GM12878 (cell line): Measurements from ENCODE around the gene GALR3. TPM values are rescaled to one million over a fixed set of nuclear protein-coding genes. Genes with fewer than 3 reads are reported as not detected.

ENCODE experiments used
- ATAC-seq: fragments of 200-7000 bp; cut with Tn5 transposase; 3 replicates; pipeline ENCODE4 v1.9.1; 2020; ENCODE audit warnings: mild to moderate bottlenecking, moderate library complexity
- BruUV-seq: library from RNA; stranded (reverse); fragments of 400-500 nt; replicated peaks from 2 replicates; lab custom pipeline; 2021; lab: Mats Ljungman, UMichigan
- CTCF ChIA-PET: fragments of 300-600 bp; sonication (Branson Sonifier 250); formaldehyde crosslinking; extraction: SDS; loops from one replicate; lab custom pipeline; 2021; ENCODE audit warnings: inconsistent platforms; lab: Yijun Ruan, JAX
- POLR2A ChIA-PET: fragments of 350-600 bp; formaldehyde crosslinking; extraction: SDS; loops from one replicate; lab custom pipeline; 2021; ENCODE audit warnings: inconsistent platforms; lab: Charles Lee
- RAD21 ChIA-PET: fragments of 300-600 bp; sonication (Branson Sonifier 250); formaldehyde crosslinking; loops from one replicate; lab custom pipeline; 2023; ENCODE audit warnings: antibody characterized with exemption; ENCODE audit not compliant: unreplicated experiment; lab: Charles Lee
- SMC1A ChIA-PET: fragments of 300-600 bp; sonication (Branson Sonifier 250); formaldehyde crosslinking; loops from one replicate; lab custom pipeline; 2023; ENCODE audit not compliant: unreplicated experiment, uncharacterized antibody; lab: Charles Lee
- DNase-seq: peaks from one replicate; pipeline ENCODE4 v3.0.0-alpha.2; 2011; ENCODE audit warnings: low read depth, low spot score
- FAIRE-seq: peaks from 3 replicates; lab custom pipeline; 2011; peaks lifted over from hg19 to GRCh38; lab: Jason Lieb, UNC
- H2AFZ ChIP-seq: 2 replicates; pipeline ENCODE4 v1.6.0; 2011; ENCODE audit warnings: low read depth, low read length, control low read depth; ENCODE audit not compliant: control insufficient read depth
- H3K27ac ChIP-seq: 2 replicates; pipeline ENCODE4 v1.5.1; 2011; ENCODE audit warnings: control low read depth; ENCODE audit not compliant: control insufficient read depth, insufficient read depth
- H3K27me3 ChIP-seq, 2 experiments: replicated peaks in 1 of 2; 2 replicates each; pipeline versions ENCODE4 v1.6.0 to v1.6.1; 2011; ENCODE audit warnings: low read length in 1 of 2; ENCODE audit not compliant: control insufficient read depth in 2 of 2, insufficient read depth in 2 of 2
- H3K36me3 ChIP-seq, 2 experiments: 2 replicates each; pipeline ENCODE4 v1.5.1; 2011; ENCODE audit warnings: low read length in 1 of 2; ENCODE audit not compliant: control insufficient read depth in 2 of 2, insufficient read depth in 2 of 2
- H3K4me1 ChIP-seq: 2 replicates; pipeline ENCODE4 v1.6.1; 2011; ENCODE audit warnings: mild to moderate bottlenecking, low read length, moderate library complexity, mixed read lengths; ENCODE audit not compliant: control insufficient read depth, insufficient read depth
- H3K4me2 ChIP-seq: 2 replicates; pipeline ENCODE4 v1.6.0; 2011; ENCODE audit warnings: control low read depth; ENCODE audit not compliant: control insufficient read depth, insufficient read depth
- H3K4me3 ChIP-seq: fragments of 200-600 bp; sonication (generic); 2 replicates; pipeline ENCODE4 v1.5.1; 2016
- H3K79me2 ChIP-seq: 2 replicates; pipeline ENCODE4 v1.6.0; 2011; ENCODE audit warnings: low read length; ENCODE audit not compliant: control insufficient read depth, insufficient read depth
- H3K9ac ChIP-seq: 2 replicates; pipeline ENCODE4 v1.8.0; 2011; ENCODE audit warnings: low read length, control low read depth, mixed read lengths; ENCODE audit not compliant: control insufficient read depth, insufficient read depth
- H3K9me3 ChIP-seq: replicated peaks from 3 replicates; pipeline ENCODE4 v1.5.1; 2011; ENCODE audit warnings: mild to moderate bottlenecking, low read length; ENCODE audit not compliant: control insufficient read depth, insufficient read depth
- H4K20me1 ChIP-seq: 2 replicates; pipeline ENCODE4 v1.6.0; 2011; ENCODE audit not compliant: control insufficient read depth, insufficient read depth
- BMI1 ChIP-seq: fragments of 450-650 bp; IDR thresholded peaks from 2 replicates; pipeline ENCODE4 v1.6.1; 2016; ENCODE audit warnings: mild to moderate bottlenecking, moderate library complexity, borderline replicate concordance
- CHD2 ChIP-seq: IDR thresholded peaks from 2 replicates; pipeline ENCODE4 v1.6.1; 2011; ENCODE audit warnings: low read depth, low read length, improper control_type of control experiment, borderline replicate concordance
- CREM ChIP-seq: IDR thresholded peaks from 2 replicates; pipeline ENCODE4 v1.6.1; 2014; ENCODE audit warnings: antibody characterized with exemption, low read depth
- CTCF ChIP-seq, 3 experiments: IDR thresholded peaks in 2 of 3; conservative IDR thresholded peaks in 1 of 3; 2 replicates each; pipeline ENCODE4 v1.5.1; 2011; ENCODE audit warnings: low read depth in 3 of 3, low read length in 3 of 3, mild to moderate bottlenecking in 3 of 3, control low read depth in 2 of 3, moderate library complexity in 2 of 3, inconsistent platforms in 1 of 3, mixed read lengths in 1 of 3; ENCODE audit not compliant: control insufficient read depth in 2 of 3, insufficient read depth in 1 of 3; ENCODE audit errors: extremely low read depth in 1 of 3
- IRF5 ChIP-seq: fragments of 450-650 bp; IDR thresholded peaks from 2 replicates; pipeline ENCODE4 v1.6.1; 2017; ENCODE audit warnings: borderline replicate concordance
- JUNB ChIP-seq: IDR thresholded peaks from 2 replicates; pipeline ENCODE4 v1.6.1; 2016; ENCODE audit warnings: antibody characterized with exemption, mild to moderate bottlenecking
- MEF2A ChIP-seq: IDR thresholded peaks from 2 replicates; pipeline ENCODE4 v1.6.1; 2011; ENCODE audit warnings: low read depth, mild to moderate bottlenecking, low read length, moderate library complexity; ENCODE audit not compliant: insufficient read depth
- NFIC ChIP-seq: IDR thresholded peaks from 2 replicates; pipeline ENCODE4 v1.6.1; 2012; ENCODE audit warnings: low read depth, mild to moderate bottlenecking, inconsistent platforms, low read length, moderate library complexity
- NFXL1 ChIP-seq: fragments of 450-650 bp; IDR thresholded peaks from 2 replicates; pipeline ENCODE4 v1.6.1; 2017; ENCODE audit warnings: antibody characterized with exemption, mild to moderate bottlenecking, borderline replicate concordance
- PML ChIP-seq: IDR thresholded peaks from 2 replicates; pipeline ENCODE4 v1.6.1; 2012; ENCODE audit warnings: low read length, inconsistent platforms
- RBBP5 ChIP-seq: fragments of 200-600 bp; sonication (generic); conservative IDR thresholded peaks from 2 replicates; pipeline ENCODE4 v1.6.1; 2016
- RFX5 ChIP-seq: IDR thresholded peaks from 2 replicates; pipeline ENCODE4 v1.6.1; 2011; ENCODE audit warnings: low read depth, low read length, improper control_type of control experiment
- TARDBP ChIP-seq: IDR thresholded peaks from 2 replicates; pipeline ENCODE4 v1.6.1; 2016; ENCODE audit warnings: borderline replicate concordance
- TCF7 ChIP-seq: IDR thresholded peaks from 2 replicates; pipeline ENCODE4 v1.6.1; 2014; ENCODE audit warnings: antibody characterized with exemption, borderline replicate concordance
- USF1 ChIP-seq: IDR thresholded peaks from 2 replicates; pipeline ENCODE4 v1.6.1; 2011; ENCODE audit warnings: borderline replicate concordance, low read depth, mild to moderate bottlenecking, moderate library complexity, mixed read lengths, low read length; ENCODE audit not compliant: insufficient read depth; ENCODE audit errors: extremely low read length
- ZNF207 ChIP-seq: fragments of 450-650 bp; IDR thresholded peaks from 2 replicates; pipeline ENCODE4 v1.6.1; 2014; ENCODE audit warnings: antibody characterized with exemption, mild to moderate bottlenecking, borderline replicate concordance
- ZNF274 ChIP-seq: IDR thresholded peaks from one replicate; pipeline ENCODE4 v1.8.0; 2011; ENCODE audit not compliant: insufficient read length, insufficient read depth
- ZNF622 ChIP-seq: fragments of 450-650 bp; IDR thresholded peaks from 2 replicates; pipeline ENCODE4 v1.6.1; 2017; ENCODE audit warnings: mild to moderate bottlenecking, inconsistent platforms
- ZZZ3 ChIP-seq: IDR thresholded peaks from 2 replicates; pipeline ENCODE4 v1.6.1; 2011; ENCODE audit warnings: low read depth; ENCODE audit not compliant: control insufficient read depth, insufficient read length
- WGBS: methylation state at CpG from one replicate; pipeline ENCODE4 v1.1.6; 2016; ENCODE audit warnings: low lambda C conversion rate; ENCODE audit not compliant: insufficient replicate concordance, insufficient coverage; ENCODE audit errors: missing lambda C conversion rate; 5-methylcytosine and 5-hydroxymethylcytosine counted together
- in situ Hi-C: fragments of 300-500 bp; cut with MboI; formaldehyde crosslinking; loops from 9 replicates; pipeline ENCODE4 v1.14.3; 2018; ENCODE audit warnings: mixed read lengths
- intact Hi-C: fragments of 100-400 bp; cut with micrococcal nuclease; formaldehyde crosslinking; loops from one replicate; pipeline ENCODE4 v1.14.2; 2022; ENCODE audit not compliant: unreplicated experiment
- polyA plus RNA-seq, 11 experiments: library from polyadenylated mRNA; depleted of rRNA in 4 of 11; unstranded in 6 of 11; stranded (reverse) in 5 of 11; fragments of >200 nt; fragmentation: Nextera tagmentation in 4 of 11; fragmentation: Illumina TruSeq in 1 of 11; extraction: Ambion mirVana in 4 of 11; extraction: Trizol in 1 of 11; gene quantifications; 1 replicate in 1 of 11; 2 replicates in 10 of 11; pipeline versions ENCODE4 v1.2.1 to v1.2.3, GENCODE V29; 2011 to 2016; ENCODE audit warnings: inconsistent platforms in 2 of 11, missing spikeins in 2 of 11, low read depth in 1 of 11
- total RNA-seq, 4 experiments: library from RNA; depleted of rRNA in 3 of 4; stranded (reverse); fragments of >200 nt in 3 of 4; fragmentation: Illumina TruSeq in 1 of 4; extraction: Trizol in 1 of 4; gene quantifications; 2 replicates each; pipeline versions ENCODE4 v1.2.1 to v1.2.3, GENCODE V29; 2013 to 2021

GALR3 gene
- total and polyA plus RNA-seq, 10 of the 15 experiments (the other 5 are each of a cell fraction or from before 2014, with no cell fraction given): not detected

GRCh38 chr22:37849089-37849751 lies 26.0 kb downstream of the GALR3 start, which contains the start of gene EIF3L:
EIF3L (plus strand) TSS chr22:37849419; CDS start chr22:37849450, 31 bp downstream.
- peak; percentile 51 for DNase-seq
- peaks cover 2% of the 10 kb centered on the region; the same call in 2 of the 3 replicates for H3K9me3 ChIP-seq
- CTCF ChIA-PET: interaction anchor here (1.5 to 1.8 kb wide), 3 partner anchors 13 to 31 kb away, joined by 6 to 11 read pairs (median 8); no protein-coding TSS in a partner anchor
- POLR2A ChIA-PET: interaction anchor here (0.5 to 1.8 kb wide), 4 partner anchors 47 to 70 kb away, joined by 3 to 4 read pairs (median 3); partner anchors contain the start of gene MICALL1
- in situ Hi-C loops: no loop called here
- intact Hi-C loops: loop anchor here (10.0 kb wide), 1 partner anchor 906 kb away; the partner anchor contains the start of gene SUN2
- no peaks in the 10 kb centered on the region; the same call in 1 of the 2 replicates for H4K20me1 ChIP-seq
- SMC1A ChIA-PET: interaction anchor here (0.8 kb wide), 1 partner anchor 242 kb away, joined by 4 read pairs; no protein-coding TSS in a partner anchor
- peak within 1 kb of the TSS; percentile 81 for H3K27ac ChIP-seq
- H3K36me3 ChIP-seq: peaks cover 7 to 22% of the 10 kb centered on the region in 2 experiments
- H3K79me2 ChIP-seq: peaks cover 47% of the 10 kb centered on the region
- H3K9ac ChIP-seq: peak within 1 kb of the TSS; percentile 86
- H3K27me3 ChIP-seq: no peaks in the 10 kb centered on the region
- BruUV-seq: no TSS peak
- 1% methylated on average over 49 of the region's 49 CpGs for WGBS
- peak within 1 kb of the TSS; percentile 90 for H3K4me3 ChIP-seq
- FAIRE-seq: peak; percentile 49
- peak within 1 kb of the TSS; percentile 80 for H3K4me2 ChIP-seq
- ATAC-seq: peak; percentile 90
- H3K4me1 ChIP-seq: peaks cover 3% of the 10 kb centered on the region; the same call in 1 of the 2 replicates
- RAD21 ChIA-PET: no interaction called here
- peak within 1 kb of the TSS; percentile 73 for H2AFZ ChIP-seq
- TF ChIP-seq ZNF274: no peak
- TF ChIP-seq NFIC: no peak
- TF ChIP-seq IRF5: no peak
- TF ChIP-seq NFXL1: no peak
- no peak for TF ChIP-seq BMI1
- TF ChIP-seq JUNB: no peak
- TF ChIP-seq CREM: no peak
- TF ChIP-seq RFX5: no peak
- no peak for TF ChIP-seq RBBP5
- no peak for TF ChIP-seq MEF2A
- TF ChIP-seq USF1: no peak
- TF ChIP-seq CTCF (IDR thresholded peaks at IDR 0.05 in 2 of 3, conservative IDR thresholded peaks at IDR 0.05 in 1 of 3; ENCODE audit: control insufficient read depth in 2 of 3, extremely low read depth in 1 of 3, insufficient read depth in 1 of 3, low read depth in 3 of 3, low read length in 3 of 3): no peak
- TF ChIP-seq PML: peak; percentile 97
- no peak for TF ChIP-seq TCF7
- TF ChIP-seq ZZZ3: no peak
- no peak for TF ChIP-seq ZNF622
- no peak for TF ChIP-seq CHD2
- 0 out of 2 replicates have a peak, but pooled peaks have one; percentile 48 for TF ChIP-seq TARDBP
- 0 out of 2 replicates have a peak, but pooled peaks have one; percentile 60 for TF ChIP-seq ZNF207
